H9 (cell line): ENCODE measurements around the gene ARID1B. TPM values are rescaled to one million over a fixed set of nuclear protein-coding genes. Genes with fewer than 3 reads are reported as not detected.
A peak's percentile ranks its signal among the peaks of the same experiment; 100 is the strongest.

ENCODE experiments used
- DNase-seq: peaks from one replicate; pipeline ENCODE4 v3.0.0-alpha.2; 2017
- H2AFZ ChIP-seq: one replicate; pipeline ENCODE4 v1.6.1; 2013; ENCODE audit warnings: mild to moderate bottlenecking, low read length, control low read depth, moderate library complexity
- H2AK5ac ChIP-seq: 2 replicates; pipeline ENCODE4 v1.6.1; 2013; ENCODE audit warnings: low read length, control low read depth, mixed read lengths; ENCODE audit not compliant: insufficient read length
- H2BK120ac ChIP-seq: one replicate; pipeline ENCODE4 v1.6.1; 2013; ENCODE audit warnings: low read depth, mild to moderate bottlenecking, low read length, control low read depth, inconsistent platforms; ENCODE audit not compliant: poor library complexity, severe bottlenecking
- H2BK12ac ChIP-seq: 2 replicates; pipeline ENCODE4 v1.6.1; 2013; ENCODE audit warnings: low read length, control low read depth, mixed read lengths, low read depth; ENCODE audit not compliant: insufficient read length
- H2BK15ac ChIP-seq: 2 replicates; pipeline ENCODE4 v1.6.1; 2013; ENCODE audit warnings: low read depth, low read length, control low read depth
- H2BK20ac ChIP-seq: one replicate; pipeline ENCODE4 v1.6.1; 2013; ENCODE audit warnings: low read depth, mild to moderate bottlenecking, low read length, control low read depth, inconsistent platforms; ENCODE audit not compliant: poor library complexity, severe bottlenecking
- H2BK5ac ChIP-seq: 2 replicates; pipeline ENCODE4 v1.6.1; 2013; ENCODE audit warnings: low read length, control low read depth, mixed read lengths; ENCODE audit not compliant: insufficient read length
- H3K14ac ChIP-seq: 2 replicates; pipeline ENCODE4 v1.6.1; 2013; ENCODE audit warnings: low read length, control low read depth; ENCODE audit not compliant: insufficient read depth
- H3K18ac ChIP-seq: 2 replicates; pipeline ENCODE4 v1.6.1; 2013; ENCODE audit warnings: low read depth, mild to moderate bottlenecking, mixed read lengths, low read length, control low read depth; ENCODE audit not compliant: insufficient read length
- H3K23ac ChIP-seq: 2 replicates; pipeline ENCODE4 v1.6.1; 2013; ENCODE audit warnings: low read length, control low read depth, mixed read lengths, low read depth; ENCODE audit not compliant: insufficient read length
- H3K23me2 ChIP-seq: 2 replicates; pipeline ENCODE4 v1.6.1; 2013; ENCODE audit warnings: low read depth, mild to moderate bottlenecking, mixed read lengths, low read length, control low read depth; ENCODE audit not compliant: insufficient read length, poor library complexity, severe bottlenecking
- H3K27ac ChIP-seq: 2 replicates; pipeline ENCODE4 v1.5.1; 2013; ENCODE audit warnings: low read length, control low read depth, mixed read lengths, low read depth; ENCODE audit not compliant: insufficient read length
- H3K27me3 ChIP-seq: 2 replicates; pipeline ENCODE4 v1.6.1; 2013; ENCODE audit warnings: low read length, control low read depth, inconsistent platforms; ENCODE audit not compliant: insufficient read depth
- H3K4ac ChIP-seq: 2 replicates; pipeline ENCODE4 v1.6.1; 2013; ENCODE audit warnings: low read depth, mild to moderate bottlenecking, control low read depth, inconsistent platforms, low read length, moderate library complexity
- H3K4me1 ChIP-seq: 2 replicates; pipeline ENCODE4 v1.6.1; 2013; ENCODE audit warnings: low read length, control low read depth, inconsistent platforms; ENCODE audit not compliant: insufficient read depth
- H3K4me2 ChIP-seq: 2 replicates; pipeline ENCODE4 v1.6.1; 2013; ENCODE audit warnings: low read length, control low read depth, mixed read lengths; ENCODE audit not compliant: insufficient read length, insufficient read depth
- H3K56ac ChIP-seq: 2 replicates; pipeline ENCODE4 v1.6.1; 2013; ENCODE audit warnings: low read depth, mild to moderate bottlenecking, mixed read lengths, low read length, control low read depth; ENCODE audit not compliant: insufficient read length
- H3K79me1 ChIP-seq: 2 replicates; pipeline ENCODE4 v1.6.1; 2013; ENCODE audit warnings: low read depth, mild to moderate bottlenecking, moderate library complexity, low read length, control low read depth, inconsistent platforms; ENCODE audit not compliant: insufficient read depth, poor library complexity, severe bottlenecking
- H3K79me2 ChIP-seq: 2 replicates; pipeline ENCODE4 v1.6.1; 2013; ENCODE audit warnings: low read length, control low read depth, inconsistent platforms; ENCODE audit not compliant: insufficient read depth
- H3K9ac ChIP-seq: 2 replicates; pipeline ENCODE4 v1.6.1; 2013; ENCODE audit warnings: low read length, control low read depth, mixed read lengths; ENCODE audit not compliant: insufficient read length; ENCODE audit errors: extremely low read depth
- H3K9me3 ChIP-seq: one replicate; pipeline ENCODE4 v1.6.1; 2013; ENCODE audit warnings: low read depth, low read length, inconsistent platforms; ENCODE audit not compliant: control insufficient read depth
- H3T11ph ChIP-seq: one replicate; pipeline ENCODE4 v1.6.1; 2013; ENCODE audit warnings: mild to moderate bottlenecking, low read length, control low read depth, inconsistent platforms
- H4K20me1 ChIP-seq: one replicate; pipeline ENCODE4 v1.6.1; 2013; ENCODE audit not compliant: control insufficient read depth, insufficient read length, insufficient read depth
- H4K5ac ChIP-seq: 2 replicates; pipeline ENCODE4 v1.6.1; 2013; ENCODE audit warnings: low read depth, mild to moderate bottlenecking, mixed read lengths, low read length, control low read depth; ENCODE audit not compliant: insufficient read length
- H4K8ac ChIP-seq: replicated peaks from 2 replicates; pipeline ENCODE4 v1.6.1; 2013; ENCODE audit warnings: low read length, control low read depth, mixed read lengths, low read depth; ENCODE audit not compliant: insufficient read length
- H4K91ac ChIP-seq: 2 replicates; pipeline ENCODE4 v1.6.1; 2013; ENCODE audit warnings: low read depth, mild to moderate bottlenecking, moderate library complexity, mixed read lengths, low read length, control low read depth; ENCODE audit not compliant: insufficient read length
- H3K27ac Mint-ChIP-seq, 3 experiments: 2 replicates in 2 of 3; 3 replicates in 1 of 3; pipeline ENCODE4 v1.8.0; 2020 to 2021; ENCODE audit warnings: mixed read lengths in 3 of 3, mild to moderate bottlenecking in 1 of 3, moderate library complexity in 1 of 3
- H3K27me3 Mint-ChIP-seq: 2 replicates; pipeline ENCODE4 v1.8.0; 2021; ENCODE audit warnings: low read depth, mild to moderate bottlenecking, moderate library complexity, mixed read lengths
- H3K36me3 Mint-ChIP-seq, 3 experiments: 2 replicates in 2 of 3; 3 replicates in 1 of 3; pipeline ENCODE4 v1.8.0; 2020 to 2021; ENCODE audit warnings: low read depth in 3 of 3, mixed read lengths in 3 of 3; ENCODE audit not compliant: insufficient read depth in 1 of 3
- H3K4me1 Mint-ChIP-seq, 2 experiments: 2 replicates each; pipeline ENCODE4 v1.8.0; 2020; ENCODE audit warnings: mixed read lengths in 2 of 2
- H3K4me3 Mint-ChIP-seq, 2 experiments: 2 replicates in 1 of 2; 3 replicates in 1 of 2; pipeline ENCODE4 v1.8.0; 2020 to 2021; ENCODE audit warnings: mild to moderate bottlenecking in 2 of 2, mixed read lengths in 2 of 2, moderate library complexity in 1 of 2
- H3K9me3 Mint-ChIP-seq, 2 experiments: 2 replicates in 1 of 2; 3 replicates in 1 of 2; pipeline ENCODE4 v1.8.0; 2020; ENCODE audit warnings: mild to moderate bottlenecking in 2 of 2, mixed read lengths in 2 of 2, moderate library complexity in 1 of 2
- CTCF ChIP-seq: fragments of 200-600 bp; sonication (generic); conservative IDR thresholded peaks from 3 replicates; pipeline ENCODE4 v1.8.0; 2021; ENCODE audit warnings: antibody characterized with exemption, mild to moderate bottlenecking
- WGBS: extraction: QIAGEN DNeasy Blood & Tissue Kit; methylation state at CpG from one replicate; pipeline ENCODE4 v1.1.7; 2013; ENCODE audit warnings: missing lambda C conversion rate, low lambda C conversion rate, mixed read lengths; ENCODE audit not compliant: insufficient read length; ENCODE audit errors: extremely low coverage; 5-methylcytosine and 5-hydroxymethylcytosine counted together
- total RNA-seq: library from RNA; stranded (reverse); gene quantifications from 2 replicates; pipeline ENCODE4 v1.2.1, GENCODE V29; 2021

The ARID1B gene
- total RNA-seq, 1 experiment from 2014 or later: 88.2 TPM

GRCh38 chr6:157019115-157019641 is 242.0 kb downstream of the ARID1B start:
- no peaks in the 10 kb centered on the region; the same call in 1 of the 2 replicates for H3K27me3 Mint-ChIP-seq
- peak; percentile 35 for DNase-seq
- H3K4me1 Mint-ChIP-seq: peaks cover 35 to 41% of the 10 kb centered on the region in 2 experiments
- H3K4me2 ChIP-seq: no peak overlapping the region
- no peaks in the 10 kb centered on the region for H4K20me1 ChIP-seq
- peak overlapping the region in 1 of 3 experiments; percentile 71; a peak in 2 of 7 replicates for H3K27ac Mint-ChIP-seq
- no peak overlapping the region for H3K9ac ChIP-seq
- no peak overlapping the region for H2BK120ac ChIP-seq
- no peak overlapping the region for H2BK15ac ChIP-seq
- no peak overlapping the region for H4K91ac ChIP-seq
- no peaks in the 10 kb centered on the region for H3K36me3 Mint-ChIP-seq
- H3K18ac ChIP-seq: no peak overlapping the region
- no peak overlapping the region for H2BK5ac ChIP-seq
- no peak overlapping the region for H3K27ac ChIP-seq
- no peak overlapping the region for H4K5ac ChIP-seq
- no CpG with 5 or more reads among the region's 2 CpGs for WGBS
- H2BK20ac ChIP-seq: no peak overlapping the region
- no peaks in the 10 kb centered on the region for H3K79me1 ChIP-seq
- H3K14ac ChIP-seq: no peak overlapping the region
- no peak overlapping the region for H4K8ac ChIP-seq
- H3K4me3 Mint-ChIP-seq: no peak overlapping the region
- no peaks in the 10 kb centered on the region for H3K9me3 Mint-ChIP-seq
- no peak overlapping the region for H3T11ph ChIP-seq
- no peak overlapping the region for H2AFZ ChIP-seq
- H3K9me3 ChIP-seq: no peaks in the 10 kb centered on the region
- no peak overlapping the region for H3K56ac ChIP-seq
- H3K4me1 ChIP-seq: peaks cover 3% of the 10 kb centered on the region; the same call in 1 of the 2 replicates
- no peak overlapping the region for H3K4ac ChIP-seq
- peaks cover 3% of the 10 kb centered on the region for H3K23me2 ChIP-seq
- no peak overlapping the region for H2BK12ac ChIP-seq
- no peak overlapping the region for H2AK5ac ChIP-seq
- no peaks in the 10 kb centered on the region for H3K27me3 ChIP-seq
- peaks cover 10% of the 10 kb centered on the region; the same call in 1 of the 2 replicates for H3K79me2 ChIP-seq
- peak; percentile 44 for TF ChIP-seq CTCF
- H3K23ac ChIP-seq: no peak overlapping the region
